GM13976 (cell line): ENCODE data around the gene MAD1L1.

Source experiments
- DNase-seq: peaks from one replicate; pipeline ENCODE4 v3.0.0; 2012; ENCODE audit warnings: low spot score
- CTCF ChIP-seq: IDR thresholded peaks from 2 replicates; pipeline ENCODE4 v1.5.1; 2012; ENCODE audit warnings: borderline replicate concordance, mild to moderate bottlenecking; ENCODE audit not compliant: insufficient read depth; ENCODE audit errors: extremely low read depth, missing control alignments, control extremely low read depth
- in situ Hi-C: fragments of 300-500 bp; cut with MboI; formaldehyde crosslinking; loops from one replicate; pipeline ENCODE4 v1.12.0; 2022; ENCODE audit warnings: low sequenced_read_pairs, mixed read lengths, inconsistent platforms; ENCODE audit not compliant: unreplicated experiment

Gene MAD1L1

GRCh38 chr7:2211926-2212325 lies 20.8 kb downstream of the MAD1L1 start:
- no peak for TF ChIP-seq CTCF
- in situ Hi-C loops, result no loop called here
- DNase-seq, result no peak

- TF ChIP-seq CTCF, result no peak
- DNase-seq, result no peak
- in situ Hi-C loops, result no loop called here
These were observed 21.4 kb downstream of the MAD1L1 start for GRCh38 chr7:2211259-2211880.

- in situ Hi-C loops, result no loop called here
- DNase-seq, result no peak
These were observed 22.0 kb downstream of the MAD1L1 start for GRCh38 chr7:2210551-2211258.

GRCh38 chr7:2209961-2210323 lies 22.8 kb downstream of the MAD1L1 start:
- no peak for DNase-seq
- in situ Hi-C loops, result no loop called here

More at GRCh38 chr7:2210551-2211258, 22.0 kb downstream of the MAD1L1 start:
- no peak for TF ChIP-seq CTCF

GRCh38 chr7:2209146-2209960 lies 23.4 kb downstream of the MAD1L1 start:
- peak; percentile 90 for DNase-seq
- TF ChIP-seq CTCF, result peak; percentile 89
- in situ Hi-C loops, result no loop called here

More at GRCh38 chr7:2209961-2210323, 22.8 kb downstream of the MAD1L1 start:
- no peak for TF ChIP-seq CTCF

- in situ Hi-C loops, result no loop called here
- no peak for DNase-seq
- no peak for TF ChIP-seq CTCF
These were observed 24.0 kb downstream of the MAD1L1 start for GRCh38 chr7:2208712-2209111.
